Kidney glomerular epithelial cell (primary cell): ENCODE results near the gene ZC3HAV1.
"Not testable (repeated sequence)": the region's sequence is repeated elsewhere in the genome, so short reads cannot be mapped to it uniquely, and the experiment has no call there.

Experiments used
- DNase-seq: peaks from one replicate; lab custom pipeline; 2025; lab: John Stamatoyannopoulos, UW

The ZC3HAV1 gene

DNA sequence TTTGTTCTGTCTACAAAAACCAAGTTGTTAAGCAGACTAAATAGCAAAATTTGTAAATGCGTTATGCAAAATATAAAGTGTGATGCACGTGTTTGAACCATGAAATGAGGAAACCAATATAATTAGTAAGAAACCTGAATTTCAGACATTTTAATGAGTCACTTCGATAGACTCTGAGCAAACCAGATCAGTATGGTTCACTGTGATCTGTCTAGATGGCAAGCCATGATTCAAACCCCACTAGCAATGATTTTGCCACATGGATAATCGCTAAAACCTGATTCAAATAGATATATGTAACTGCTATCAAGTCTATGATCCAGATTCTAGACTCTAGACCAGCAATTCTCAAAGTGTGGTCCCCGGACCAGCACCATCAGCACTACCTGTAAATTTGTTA, 24.8 kb downstream of the ZC3HAV1 start:
- DNase-seq = no peak

DNA sequence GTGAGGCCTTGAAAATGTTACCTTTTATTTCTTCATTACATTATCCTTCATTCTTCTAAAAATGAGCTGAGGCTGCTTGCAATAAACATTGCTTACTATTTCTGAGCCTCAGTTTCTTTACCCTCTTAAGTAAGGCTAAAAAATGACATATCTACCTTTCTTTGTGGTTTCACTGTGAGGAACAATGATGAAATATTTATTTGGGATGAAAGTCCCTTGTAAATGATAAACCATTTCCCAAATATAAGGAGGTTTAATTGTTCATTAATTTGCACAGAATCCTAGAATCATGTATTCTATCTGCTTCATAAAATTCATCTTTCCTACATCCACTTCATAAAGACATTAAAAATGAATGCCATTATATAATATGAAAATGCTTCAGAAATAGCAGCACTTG, 27.9 kb downstream of the ZC3HAV1 start:
- no peak for DNase-seq

- DNase-seq = no peak
These were observed 28.6 kb downstream of the ZC3HAV1 start for GRCh38 chr7:139080905-139081304.

GRCh38 chr7:139079861-139080260, 29.7 kb downstream of the ZC3HAV1 start:
- no peak for DNase-seq

GRCh38 chr7:139078911-139079310, 30.6 kb downstream of the ZC3HAV1 start:
- no peak for DNase-seq

- DNase-seq = no peak
These were observed 31.1 kb downstream of the ZC3HAV1 start for GRCh38 chr7:139078399-139078798.

GRCh38 chr7:139077706-139078105, 31.8 kb downstream of the ZC3HAV1 start:
- DNase-seq = not testable (repeated sequence)

- no peak for DNase-seq
These were observed 33.4 kb downstream of the ZC3HAV1 start for GRCh38 chr7:139075871-139076686.

DNA sequence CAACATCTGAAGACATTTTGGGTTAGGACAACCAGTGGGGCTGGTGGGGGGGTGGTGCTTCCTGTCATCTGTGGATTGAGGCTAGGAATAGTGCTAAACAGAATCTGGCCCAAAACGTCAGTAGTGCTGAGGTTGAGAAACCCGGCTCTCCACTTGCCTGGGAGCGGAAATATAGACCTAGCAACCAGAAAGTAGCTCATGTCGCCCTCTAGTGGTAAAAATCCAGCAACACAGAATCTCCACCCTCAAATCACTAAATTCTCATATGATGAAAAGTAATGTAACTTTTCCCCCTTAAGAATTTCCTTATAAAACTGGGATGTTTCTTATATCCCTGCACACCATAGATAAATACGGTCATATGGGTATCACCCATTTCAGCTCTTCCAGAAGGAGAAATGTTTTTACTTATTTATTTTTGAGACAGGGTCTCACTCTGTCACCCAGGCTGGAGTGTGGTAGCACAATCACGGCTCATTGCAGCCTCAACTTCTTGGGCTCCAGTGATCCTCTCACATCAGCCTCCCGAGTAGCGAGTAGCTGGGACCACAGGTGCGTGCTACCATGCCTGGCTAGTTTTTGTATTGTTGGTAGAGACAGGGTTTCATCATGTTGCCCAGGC, 34.4 kb downstream of the ZC3HAV1 start:
- DNase-seq = peak; percentile 83

DNA sequence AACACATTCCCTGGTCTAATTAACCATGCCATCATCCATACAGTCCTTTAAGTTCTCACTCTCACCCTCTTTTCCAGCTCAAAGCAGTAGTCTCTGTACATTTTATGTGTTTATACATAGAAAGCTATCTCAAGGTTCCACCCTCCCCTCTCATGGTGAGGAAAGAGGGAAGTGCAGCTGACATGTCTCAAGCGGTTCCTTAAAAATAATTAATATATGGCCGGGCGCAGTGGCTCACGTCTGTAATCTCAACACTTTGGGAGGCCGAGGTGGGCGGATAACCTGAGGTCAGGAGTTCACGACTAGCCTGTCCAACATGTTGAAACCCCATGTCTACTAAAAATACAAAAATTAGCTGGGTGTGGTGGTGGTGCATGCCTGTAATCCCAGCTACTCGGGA, 36.7 kb downstream of the ZC3HAV1 start:
- DNase-seq = no peak

DNA sequence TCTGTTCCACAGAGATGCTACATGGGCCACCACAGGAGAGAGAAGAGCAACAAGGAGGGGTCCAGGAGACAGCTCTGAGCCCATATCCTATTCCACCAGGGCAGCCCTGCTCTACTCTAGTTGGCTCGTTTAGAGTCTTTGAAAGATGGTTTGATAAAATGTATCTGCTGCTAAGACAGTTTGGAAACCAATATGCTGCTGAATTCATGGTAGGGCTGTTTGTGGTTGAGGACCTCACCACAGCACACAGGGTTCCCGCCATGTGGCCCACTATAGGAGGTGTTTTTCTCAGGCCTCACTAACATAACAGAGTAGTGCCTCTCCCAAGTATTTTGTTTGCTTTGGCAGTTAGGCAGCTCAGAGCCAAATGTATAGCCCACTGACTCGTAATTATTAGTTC, 37.8 kb downstream of the ZC3HAV1 start:
- DNase-seq = no peak

DNA sequence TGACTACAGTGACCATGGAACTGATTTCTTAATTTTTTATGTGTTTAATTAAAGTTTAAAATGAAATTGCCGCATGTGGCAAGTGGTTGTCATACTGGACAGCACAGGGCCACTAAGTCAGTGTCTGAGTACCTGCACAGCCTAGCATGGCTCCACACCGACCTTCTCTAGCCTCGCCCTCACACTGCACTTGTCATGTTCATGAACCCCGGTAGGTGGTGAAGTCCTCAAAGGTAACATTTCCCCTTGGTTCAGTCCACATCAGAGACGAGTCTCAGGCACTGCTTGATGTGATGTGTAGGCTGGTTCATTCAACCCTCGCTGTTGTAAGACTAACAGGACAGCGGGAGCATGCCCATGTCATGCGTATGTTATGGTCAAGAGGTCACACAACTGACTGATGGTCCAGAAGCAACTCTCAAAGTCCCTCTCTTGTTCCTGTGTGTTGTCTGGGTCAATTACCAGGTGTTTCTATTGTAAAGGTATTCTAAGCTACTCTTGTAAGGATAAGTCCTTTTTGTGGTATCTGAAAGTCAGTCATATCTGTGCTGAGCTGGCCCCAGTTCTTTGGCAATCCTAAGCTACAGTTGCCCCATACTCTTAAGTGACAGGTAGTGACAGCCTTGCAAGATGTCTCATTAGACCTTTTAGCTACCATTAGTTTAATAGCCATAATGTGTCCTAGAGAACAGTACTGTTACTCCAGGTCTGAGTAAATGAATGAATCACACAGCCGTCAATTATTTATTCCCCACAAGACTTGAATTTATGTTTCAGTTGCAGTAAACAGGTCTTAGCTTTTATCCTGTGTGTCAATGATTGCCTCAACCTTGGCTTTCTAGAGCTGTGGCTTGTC, 40.7 kb downstream of the ZC3HAV1 start:
- no peak for DNase-seq

GRCh38 chr7:139066315-139066714, 43.2 kb downstream of the ZC3HAV1 start:
- DNase-seq = no peak

- DNase-seq = no peak
These were observed 44.2 kb downstream of the ZC3HAV1 start for GRCh38 chr7:139065323-139065722.

- DNase-seq = no peak
These were observed 48.1 kb downstream of the ZC3HAV1 start for GRCh38 chr7:139061416-139061815.

- no peak for DNase-seq
These were observed 48.8 kb downstream of the ZC3HAV1 start for GRCh38 chr7:139060695-139061237.

GRCh38 chr7:139059905-139060304, 49.6 kb downstream of the ZC3HAV1 start:
- no peak for DNase-seq

DNA sequence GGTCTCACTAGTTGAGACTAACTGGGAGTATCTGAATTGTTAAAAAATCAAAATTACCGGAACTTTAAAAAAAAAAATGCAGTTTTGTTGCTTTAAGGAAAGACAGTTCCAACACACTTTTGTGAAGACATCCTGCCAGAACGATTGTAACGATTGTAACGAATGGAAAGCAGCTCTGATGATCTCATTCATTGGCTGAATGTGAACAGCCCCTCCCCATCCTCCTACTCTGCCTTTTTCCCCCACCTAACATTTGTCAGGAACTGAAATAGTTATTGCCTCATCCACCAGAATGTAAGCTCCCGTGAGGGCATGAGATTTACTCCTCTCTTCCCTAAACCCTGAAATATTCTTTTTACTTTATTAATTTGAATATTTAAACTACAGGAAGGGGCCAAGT, 50.6 kb downstream of the ZC3HAV1 start:
- no peak for DNase-seq

GRCh38 chr7:139055674-139056073, 53.8 kb downstream of the ZC3HAV1 start:
- DNase-seq = no peak

DNA sequence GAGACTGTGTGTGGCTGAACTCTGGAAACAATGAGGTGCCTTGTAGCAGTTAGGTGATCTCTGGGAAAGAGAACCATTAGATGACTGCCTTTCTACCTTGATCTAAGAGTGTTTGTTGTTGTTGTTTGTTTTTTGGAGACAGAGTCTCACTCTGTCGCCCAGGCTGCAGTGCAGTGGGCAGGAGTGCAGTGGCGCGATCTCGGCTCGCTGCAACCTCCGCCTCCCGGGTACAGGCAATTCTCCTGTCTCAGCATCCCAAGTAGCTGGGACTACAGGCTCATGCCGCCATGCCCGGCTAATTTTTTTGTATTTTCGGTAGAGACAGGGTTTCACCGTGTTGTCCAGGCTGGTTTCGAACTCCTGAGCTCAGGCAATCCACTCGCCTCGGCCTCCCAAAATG, 54.9 kb downstream of the ZC3HAV1 start:
- DNase-seq = not testable (repeated sequence)

- DNase-seq = no peak
These were observed 55.4 kb downstream of the ZC3HAV1 start for GRCh38 chr7:139054101-139054500.

DNA sequence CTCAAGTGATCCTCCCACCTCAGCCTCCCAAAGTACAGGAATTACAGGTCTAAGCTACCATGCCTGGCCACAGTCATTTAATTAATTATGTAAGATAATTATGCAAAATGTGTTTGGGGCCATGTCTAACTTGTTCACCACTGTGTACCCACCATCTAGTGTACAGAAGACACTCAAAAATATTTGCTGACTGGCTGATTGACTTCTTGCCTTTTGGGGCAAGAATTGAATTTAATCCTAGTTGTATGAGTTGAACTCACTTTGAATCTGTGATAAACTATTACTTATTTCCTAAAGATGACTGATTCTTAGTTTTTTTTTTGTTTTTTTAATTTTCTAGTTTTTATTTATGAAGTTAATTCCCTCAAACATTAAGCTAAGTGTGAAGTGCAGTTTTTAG, 57.9 kb downstream of the ZC3HAV1 start:
- no peak for DNase-seq
